GM15510 (cell line): ENCODE data around the gene PRKCH.

Source experiments
- POLR2A ChIP-seq: IDR thresholded peaks from 3 replicates; pipeline ENCODE4 v1.6.1; 2011; ENCODE audit warnings: borderline replicate concordance; ENCODE audit not compliant: insufficient read length; ENCODE audit errors: extremely low read depth

PRKCH gene

DNA sequence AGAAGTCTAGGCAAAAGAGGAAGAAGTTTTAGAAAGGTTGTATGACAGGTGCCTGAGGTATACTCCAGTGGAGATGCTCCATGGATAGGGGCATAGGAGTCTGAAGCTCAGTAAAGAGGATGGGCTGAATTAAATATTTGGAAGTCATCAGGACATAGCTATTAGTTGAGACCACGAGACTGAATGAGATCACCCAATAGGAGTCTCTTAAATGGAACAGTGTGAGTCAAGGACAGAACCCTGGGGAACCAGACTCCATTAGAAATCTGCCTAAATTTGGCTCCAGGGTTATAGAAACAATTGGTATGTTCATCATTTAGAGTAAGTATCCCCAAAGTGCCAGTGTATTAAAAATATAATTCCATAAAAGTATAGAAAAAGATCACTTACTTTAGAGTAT is 172.6 kb downstream of the PRKCH start:
- no peak for TF ChIP-seq POLR2A

DNA sequence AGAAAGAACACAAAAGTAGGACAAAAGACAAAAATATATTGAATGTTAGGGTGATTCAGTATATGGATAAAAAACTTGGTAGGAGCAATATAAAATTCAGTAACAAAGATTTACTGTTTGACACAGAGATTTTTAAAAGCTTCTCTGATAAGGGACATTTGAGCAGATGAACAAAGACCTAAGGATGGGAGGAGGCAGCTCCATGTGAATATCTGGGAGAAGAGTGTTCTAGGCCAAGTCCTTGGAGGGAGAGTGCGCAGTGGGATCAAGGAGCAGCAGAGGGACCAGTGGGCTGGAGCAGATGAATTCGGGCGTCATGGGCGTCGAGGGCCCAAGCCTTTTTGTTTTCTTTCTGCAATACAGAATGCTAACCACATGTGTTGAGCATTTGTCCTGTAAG is 174.4 kb downstream of the PRKCH start:
- no peak for TF ChIP-seq POLR2A

DNA sequence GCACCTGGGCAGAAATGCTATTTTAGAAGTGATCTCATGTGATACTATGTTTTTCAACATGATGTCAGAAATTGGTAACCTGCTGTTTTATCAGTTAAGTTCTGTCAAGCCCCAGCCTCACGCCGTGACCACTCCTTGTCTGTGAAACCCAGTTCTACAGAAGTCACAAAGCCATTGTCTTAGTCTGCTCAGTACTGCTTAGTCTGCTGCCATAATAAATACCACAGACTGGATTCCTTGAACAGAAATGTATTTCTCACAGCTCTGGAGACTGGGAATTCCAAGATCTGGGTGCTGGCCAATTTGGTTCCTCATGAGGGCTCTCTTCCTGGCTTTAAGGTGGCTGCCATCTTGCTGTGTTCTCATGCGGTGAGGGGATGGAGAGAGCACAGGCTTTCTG is 176.9 kb downstream of the PRKCH start:
- no peak for TF ChIP-seq POLR2A

DNA sequence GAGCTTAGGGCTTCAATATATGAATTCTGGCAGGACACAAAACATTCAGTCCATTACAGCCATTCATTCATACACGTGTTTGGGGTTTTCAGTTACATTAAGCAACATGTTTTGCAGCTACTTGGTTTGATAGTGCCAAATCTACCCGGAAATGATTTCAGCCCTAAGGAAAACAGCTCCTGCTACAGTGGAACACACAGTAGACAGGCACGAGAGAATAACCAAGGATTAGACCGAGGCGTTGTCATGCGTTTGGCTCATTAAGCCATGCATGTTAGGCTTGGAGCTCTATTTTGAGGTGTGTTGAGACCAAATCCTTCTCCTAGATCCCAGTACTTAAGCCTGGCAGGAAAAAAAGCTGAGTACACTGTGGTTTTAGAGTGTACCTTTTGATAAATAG is 177.4 kb downstream of the PRKCH start:
- TF ChIP-seq POLR2A, result no peak

DNA sequence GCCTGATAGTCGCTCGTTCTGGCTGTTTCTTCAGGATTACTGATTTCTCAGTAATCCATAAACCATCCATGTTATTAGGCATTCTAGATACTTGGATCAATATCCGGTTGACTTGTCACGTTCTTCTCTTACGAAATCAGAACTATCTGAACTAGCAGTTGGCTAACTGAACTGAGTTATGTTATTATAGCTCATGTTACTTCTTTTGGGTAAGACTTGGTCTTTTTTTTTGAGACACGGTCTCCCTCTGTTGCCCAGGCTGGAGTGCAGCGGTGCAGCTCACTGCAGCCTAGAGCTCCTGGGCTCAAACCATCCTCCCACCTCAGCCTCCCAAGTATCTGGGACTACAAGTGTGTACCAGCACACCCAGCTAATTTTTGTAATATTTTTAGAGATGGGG is 178.6 kb downstream of the PRKCH start:
- TF ChIP-seq POLR2A, result no peak

DNA sequence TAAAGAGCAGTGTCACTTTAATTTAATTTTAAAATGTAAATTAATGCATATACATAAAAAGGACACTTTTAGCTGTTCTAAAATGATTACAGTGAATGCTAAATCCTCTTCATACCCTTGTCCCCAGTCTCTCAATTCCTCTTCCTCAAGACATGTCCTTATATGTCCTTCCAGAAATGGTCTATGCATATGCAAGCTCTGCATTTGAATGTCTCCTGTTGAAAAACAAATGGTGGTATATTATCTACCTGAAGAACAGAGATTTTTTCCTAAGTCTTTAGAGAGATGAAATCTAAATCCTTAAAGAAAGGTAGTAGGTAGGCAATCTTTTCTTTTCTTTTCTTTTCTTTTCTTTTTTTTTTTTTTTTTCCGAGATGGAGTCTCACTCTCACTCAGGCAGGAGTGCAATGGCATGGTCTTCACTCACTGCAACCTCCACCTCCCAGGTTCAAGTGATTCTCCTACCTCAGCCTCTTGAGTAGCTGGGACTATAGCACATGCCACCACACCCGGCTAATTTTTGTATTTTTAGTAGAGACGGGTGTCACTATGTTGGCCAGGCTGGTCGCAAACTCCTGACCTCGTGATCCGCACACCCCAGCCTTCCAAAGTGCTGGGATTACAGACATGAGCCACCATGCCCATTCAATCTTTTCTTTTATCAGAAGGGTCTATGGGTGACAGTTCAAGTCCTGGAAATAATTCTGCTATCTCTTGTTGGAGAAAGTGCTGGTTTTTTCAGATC is 180.5 kb downstream of the PRKCH start:
- TF ChIP-seq POLR2A, result peak; percentile 22

DNA sequence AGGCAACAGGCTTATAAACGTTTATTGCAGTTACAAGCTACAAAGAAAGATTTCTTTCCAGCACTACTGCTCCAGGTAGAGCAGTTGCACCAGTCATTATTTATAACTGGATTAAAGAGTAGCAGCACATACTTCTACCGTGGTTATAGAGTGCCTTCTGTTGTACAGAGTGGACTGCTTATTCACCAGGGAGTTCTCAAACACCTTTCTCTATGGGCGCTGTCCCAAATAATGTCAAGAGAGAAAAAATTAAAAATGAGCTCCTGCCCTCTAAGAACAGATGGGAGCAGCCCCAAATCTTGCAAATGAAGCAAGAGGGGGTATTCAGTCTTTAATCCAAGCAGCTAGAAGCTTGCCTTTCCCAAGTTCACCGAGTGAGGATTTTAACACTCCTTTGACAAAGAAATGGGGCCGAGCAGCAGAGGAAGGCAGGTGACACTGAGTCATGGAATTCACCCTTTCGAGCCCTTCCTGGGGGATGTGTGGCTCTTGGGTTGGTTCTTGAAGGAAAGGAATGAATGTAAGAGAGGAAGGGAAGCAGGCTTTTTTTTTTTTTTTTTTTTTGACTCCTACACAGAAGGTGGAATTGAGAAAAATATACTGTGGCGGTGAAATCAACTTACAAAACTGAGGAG is 181.2 kb downstream of the PRKCH start:
- TF ChIP-seq POLR2A, result no peak

DNA sequence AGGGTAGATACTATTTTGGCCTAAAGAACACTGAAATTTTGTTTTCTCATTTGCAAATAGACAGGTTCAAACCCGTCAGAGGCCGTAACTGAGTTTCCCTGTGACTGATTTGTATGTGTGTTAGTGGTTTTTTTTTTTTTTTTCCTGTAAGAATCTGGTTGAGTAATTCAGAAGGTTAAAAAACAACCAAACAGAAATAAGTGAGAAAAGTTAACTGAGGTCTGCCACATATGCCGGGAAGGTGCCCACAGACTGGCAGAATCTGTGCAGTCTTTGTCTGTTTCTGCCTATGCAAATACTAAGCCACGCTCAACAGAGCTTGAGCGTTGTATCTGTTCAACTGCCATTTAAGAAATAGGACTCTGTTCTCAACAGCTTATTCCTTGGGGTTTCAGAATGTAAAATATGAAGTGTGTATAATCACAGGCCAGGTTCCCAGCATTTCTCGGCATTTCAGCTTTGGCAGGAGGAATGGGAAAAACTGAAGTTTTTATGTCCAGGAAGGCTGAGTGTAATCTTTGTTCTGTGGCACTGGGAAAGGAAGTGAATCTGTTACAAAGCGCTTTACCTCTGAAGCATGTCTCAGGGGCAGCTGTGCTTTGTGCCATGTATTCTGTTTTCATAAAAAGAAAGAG is 181.9 kb downstream of the PRKCH start:
- TF ChIP-seq POLR2A, result no peak

DNA sequence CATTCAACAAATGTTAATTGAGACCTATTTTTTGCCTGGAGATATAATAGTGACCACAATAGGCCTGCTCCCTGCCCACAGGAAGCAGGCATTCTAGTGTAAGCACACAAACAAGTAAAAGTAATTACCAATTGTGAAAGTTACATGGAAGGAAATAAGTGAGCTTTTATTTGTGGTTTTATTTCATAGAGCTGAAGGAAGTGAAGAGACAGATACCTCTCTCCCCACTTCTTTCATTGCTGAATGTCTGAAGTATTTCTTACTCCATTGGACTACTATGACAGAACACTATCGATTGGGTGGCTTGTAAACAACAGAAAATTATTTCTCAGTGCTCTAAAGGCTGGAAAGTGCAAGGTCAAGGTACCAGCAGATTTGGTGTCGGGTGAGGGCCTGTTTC is 183.5 kb downstream of the PRKCH start:
- no peak for TF ChIP-seq POLR2A

DNA sequence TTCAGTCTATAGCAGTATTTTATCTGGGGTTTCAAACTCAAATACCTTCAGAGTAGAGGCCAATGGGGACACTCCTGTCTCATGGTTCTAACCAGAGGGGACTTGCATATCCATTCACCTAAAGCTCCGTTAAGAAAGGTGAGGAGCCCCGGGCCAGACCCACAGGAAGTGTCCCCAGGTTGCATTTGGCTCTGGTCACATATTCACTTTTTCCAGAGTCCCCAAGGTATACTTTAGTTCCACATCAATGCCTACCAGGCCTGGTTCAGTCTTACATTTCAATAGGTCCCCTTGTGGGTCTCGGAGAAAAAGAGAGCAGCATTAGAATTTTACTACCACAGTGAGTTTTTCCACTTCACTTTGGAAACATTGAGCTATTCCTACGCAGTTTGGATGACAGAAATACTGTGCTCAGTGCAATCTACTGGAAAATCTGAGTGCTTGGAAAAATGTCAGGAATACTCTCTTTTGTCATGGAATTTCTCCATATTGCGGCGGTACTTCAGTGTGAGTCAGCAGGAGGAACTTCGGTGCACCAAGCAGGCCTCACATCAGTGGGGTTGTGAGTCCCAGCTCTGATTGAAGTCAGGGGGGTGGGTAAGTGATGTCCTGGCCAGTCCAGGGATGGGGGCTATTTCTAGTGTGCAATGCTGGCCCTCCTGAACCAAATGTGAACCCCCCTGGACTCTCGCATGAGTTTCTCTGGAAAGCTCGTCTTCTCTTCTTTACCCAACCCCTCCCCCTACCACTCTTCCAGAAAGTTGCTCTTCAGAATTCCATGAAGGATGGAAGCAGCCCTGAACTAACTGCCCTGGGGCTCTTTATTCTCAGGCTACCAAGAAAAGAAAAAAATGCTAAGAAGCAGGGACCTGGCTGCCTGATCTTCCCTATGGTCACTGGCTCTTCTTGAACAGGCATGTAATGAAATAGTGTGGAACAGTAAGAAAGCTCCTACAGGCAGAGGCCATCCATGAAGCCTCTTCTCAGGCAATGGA is 184.7 kb downstream of the PRKCH start:
- TF ChIP-seq POLR2A, result no peak

DNA sequence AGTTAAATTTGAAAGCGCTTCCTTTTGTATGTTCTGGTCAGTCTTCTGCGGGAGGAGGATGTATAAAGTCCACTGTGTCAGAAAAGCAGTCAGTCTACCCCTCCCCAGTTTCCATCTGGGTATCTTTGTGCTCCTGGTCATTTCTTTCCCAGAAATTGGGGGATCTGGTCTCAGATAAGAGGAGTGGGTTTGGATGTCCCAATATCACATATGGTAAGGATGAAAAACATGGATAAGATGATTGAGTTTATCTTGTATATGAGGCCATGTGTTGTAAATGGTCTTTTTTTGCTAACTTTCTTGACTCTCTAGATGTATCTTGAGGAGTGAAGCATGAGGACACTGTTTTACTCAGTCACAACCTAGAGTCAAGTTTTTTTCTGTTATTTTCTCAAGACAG is 187.1 kb downstream of the PRKCH start:
- no peak for TF ChIP-seq POLR2A

DNA sequence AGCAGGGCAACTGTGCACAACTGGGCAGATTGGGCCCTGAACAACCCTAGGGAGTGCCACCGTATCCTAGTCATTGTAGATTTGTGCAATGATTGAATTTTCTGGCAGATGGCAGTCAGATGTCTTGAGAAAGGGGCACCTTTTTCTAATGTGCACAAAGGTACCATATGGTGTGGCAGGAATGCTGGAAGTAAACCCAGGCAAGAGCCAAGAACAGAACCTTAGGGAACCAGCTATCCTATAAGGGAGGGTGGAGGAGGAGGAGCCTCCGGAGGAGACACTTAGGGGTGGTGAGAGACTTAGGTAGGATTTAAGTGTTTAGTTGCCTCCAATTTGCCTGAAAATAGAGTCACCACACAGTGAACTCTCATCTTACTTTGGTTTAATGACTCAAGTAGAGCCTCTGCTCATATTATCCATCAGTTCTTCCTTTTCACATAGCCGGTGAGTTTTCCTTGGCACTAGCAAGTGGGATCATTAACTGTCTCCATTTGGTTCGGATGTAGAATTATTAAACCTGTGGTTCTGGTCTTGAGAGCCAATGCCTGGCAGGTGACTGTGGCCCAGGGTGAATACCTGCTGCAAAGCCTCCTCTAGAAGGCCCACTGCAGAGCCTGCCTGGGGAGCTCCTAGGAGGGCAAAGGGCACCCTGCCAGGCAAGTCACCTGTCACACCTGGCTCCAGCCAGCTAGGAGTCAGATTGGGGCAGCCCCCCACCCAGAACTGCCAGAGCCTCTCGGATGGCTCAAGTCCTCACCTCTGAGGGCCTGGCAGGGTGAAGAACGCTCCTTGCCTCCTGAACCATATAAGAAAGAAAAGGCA is 189.6 kb downstream of the PRKCH start:
- TF ChIP-seq POLR2A, result no peak

DNA sequence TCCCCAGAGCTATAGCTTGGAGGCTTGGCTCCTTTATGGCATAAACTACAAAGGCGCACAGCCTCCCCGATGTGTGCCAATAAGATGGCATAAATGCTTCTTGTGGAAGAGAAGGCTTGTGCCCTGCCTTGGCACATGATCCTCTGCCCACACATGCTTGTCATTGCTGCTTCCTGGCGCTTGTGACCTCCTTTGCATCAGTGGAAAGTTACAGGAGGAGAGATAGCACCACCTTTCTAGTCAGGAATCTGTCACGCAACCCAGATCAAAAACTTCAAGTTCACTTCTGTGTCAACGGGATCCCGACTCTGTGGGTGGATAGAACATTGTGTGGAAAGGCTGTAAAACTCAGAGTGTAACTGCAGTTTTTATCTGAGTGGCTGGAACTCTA is 190.2 kb downstream of the PRKCH start:
- no peak for TF ChIP-seq POLR2A

DNA sequence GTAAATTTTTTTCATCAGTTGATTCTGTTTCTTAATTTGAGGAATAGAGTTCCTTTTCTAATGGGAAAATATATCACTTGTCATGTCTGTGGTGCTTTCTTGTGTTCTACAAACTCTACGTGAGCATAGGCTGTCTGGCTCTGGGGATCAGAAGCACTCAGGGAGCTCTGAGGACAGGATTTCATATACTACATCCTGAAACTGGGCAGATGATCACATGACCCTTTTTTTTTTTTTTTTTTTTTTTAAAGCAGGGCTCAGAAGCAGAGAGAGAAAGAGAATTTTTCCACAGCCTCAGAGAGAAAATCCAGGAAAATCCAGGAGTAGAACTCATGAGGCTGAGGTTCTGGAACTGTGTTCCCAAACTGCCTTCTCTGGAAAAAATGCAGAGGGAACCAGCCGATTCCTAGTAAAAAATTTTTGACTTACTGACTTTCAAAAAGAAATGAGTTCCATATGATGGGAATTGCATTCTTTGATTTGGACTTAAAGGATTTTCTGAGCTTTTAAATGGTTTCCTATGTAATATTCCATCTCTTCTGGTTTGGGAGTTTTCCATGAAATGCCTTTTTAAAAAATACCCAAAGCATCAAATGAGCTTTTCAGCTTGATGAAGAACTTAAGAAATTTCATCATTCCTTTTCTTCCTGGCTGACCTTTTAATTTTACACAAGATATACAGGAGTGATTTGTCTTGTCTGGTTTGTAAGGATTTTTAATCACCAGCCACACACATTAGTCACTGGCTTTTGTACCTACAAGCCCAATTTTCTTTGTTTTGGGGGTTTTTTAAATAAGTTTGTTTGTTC is 190.9 kb downstream of the PRKCH start:
- no peak for TF ChIP-seq POLR2A
